H1 (cell line): ENCODE measurements around the gene GNAO1. TPM values are rescaled to one million over a fixed set of nuclear protein-coding genes. Genes with fewer than 3 reads are reported as not detected.
"Not testable (repeated sequence)": the region's sequence is repeated elsewhere in the genome, so short reads cannot be mapped to it uniquely, and the experiment has no call there.

Experiments
- CTCF ChIA-PET: fragments of 300-600 bp; sonication (Branson Sonifier 250); formaldehyde crosslinking; loops from one replicate; lab custom pipeline; 2021; ENCODE audit not compliant: partially characterized antibody; lab: Charles Lee
- POLR2A ChIA-PET: fragments of 300-600 bp; sonication (Branson Sonifier 250); formaldehyde crosslinking; loops from one replicate; lab custom pipeline; 2021; ENCODE audit warnings: inconsistent platforms; ENCODE audit not compliant: partially characterized antibody; lab: Charles Lee
- DNase-seq, 2 experiments: peaks; one replicate each; pipeline versions ENCODE4 v3.0.0 to v3.0.0-alpha.2; 2010 to 2022; ENCODE audit warnings: low spot score in 2 of 2, low read depth in 1 of 2, mixed read lengths in 1 of 2
- FAIRE-seq: peaks from 2 replicates; lab custom pipeline; 2011; peaks lifted over from hg19 to GRCh38; lab: Jason Lieb, UNC
- H2AFZ ChIP-seq: 2 replicates; pipeline ENCODE4 v1.8.1; 2012; ENCODE audit warnings: low read length, inconsistent platforms
- H2AK5ac ChIP-seq: 2 replicates; pipeline ENCODE4 v1.6.1; 2013; ENCODE audit warnings: low read depth, low read length
- H2BK120ac ChIP-seq: replicated peaks from 2 replicates; pipeline ENCODE3; 2013; ENCODE audit warnings: low read depth, low read length, inconsistent platforms
- H2BK12ac ChIP-seq: 2 replicates; pipeline ENCODE4 v1.6.1; 2013; ENCODE audit warnings: low read depth, low read length
- H2BK15ac ChIP-seq: 2 replicates; pipeline ENCODE4 v1.6.1; 2013; ENCODE audit warnings: low read length
- H2BK20ac ChIP-seq: 2 replicates; pipeline ENCODE4 v1.6.1; 2013; ENCODE audit warnings: low read length
- H2BK5ac ChIP-seq: 2 replicates; pipeline ENCODE4 v1.6.1; 2013; ENCODE audit warnings: low read depth, low read length
- H3K14ac ChIP-seq: 2 replicates; pipeline ENCODE4 v1.6.1; 2013; ENCODE audit warnings: inconsistent platforms; ENCODE audit not compliant: insufficient read length
- H3K18ac ChIP-seq: 2 replicates; pipeline ENCODE4 v1.6.1; 2013; ENCODE audit warnings: low read length; ENCODE audit errors: extremely low read depth
- H3K23ac ChIP-seq: 2 replicates; pipeline ENCODE4 v1.6.1; 2013; ENCODE audit warnings: inconsistent platforms; ENCODE audit not compliant: insufficient read length
- H3K23me2 ChIP-seq: 2 replicates; pipeline ENCODE4 v1.6.1; 2013; ENCODE audit warnings: low read depth, low read length
- H3K27ac ChIP-seq: 2 replicates; pipeline ENCODE4 v1.6.1; 2011; ENCODE audit warnings: low read depth, low read length, inconsistent platforms
- H3K27me3 ChIP-seq, 4 experiments: replicated peaks in 1 of 4; 1 replicate in 1 of 4; 2 replicates in 3 of 4; pipeline versions ENCODE4 v1.6.1 to v1.8.1; 2011 to 2013; ENCODE audit warnings: low read length in 3 of 4, mild to moderate bottlenecking in 3 of 4, inconsistent platforms in 2 of 4, mixed read lengths in 2 of 4, moderate library complexity in 1 of 4; ENCODE audit not compliant: control insufficient read depth in 3 of 4, insufficient read depth in 3 of 4; ENCODE audit errors: extremely low read depth in 1 of 4
- H3K36me3 ChIP-seq, 4 experiments: 2 replicates each; pipeline versions ENCODE4 v1.6.1 to v1.8.1; 2011 to 2013; ENCODE audit warnings: mild to moderate bottlenecking in 4 of 4, low read length in 3 of 4, moderate library complexity in 2 of 4, control low read depth in 1 of 4, inconsistent platforms in 1 of 4; ENCODE audit not compliant: insufficient read depth in 4 of 4, control insufficient read depth in 2 of 4
- H3K4ac ChIP-seq: replicated peaks from 2 replicates; pipeline ENCODE3; 2013; ENCODE audit warnings: low read length, low read depth, mixed read lengths, inconsistent platforms; ENCODE audit not compliant: insufficient read length
- H3K4me1 ChIP-seq, 4 experiments: replicated peaks in 1 of 4; 1 replicate in 1 of 4; 2 replicates in 3 of 4; pipeline versions ENCODE4 v1.6.1 to v1.8.1; 2011 to 2013; ENCODE audit warnings: low read length in 3 of 4, inconsistent platforms in 2 of 4, mixed read lengths in 1 of 4; ENCODE audit not compliant: insufficient read depth in 4 of 4, control insufficient read depth in 3 of 4
- H3K4me2 ChIP-seq, 2 experiments: 2 replicates each; pipeline versions ENCODE4 v1.6.1 to v1.8.1; 2011 to 2013; ENCODE audit warnings: low read depth in 2 of 2, low read length in 2 of 2, control low read depth in 1 of 2, inconsistent platforms in 1 of 2, mild to moderate bottlenecking in 1 of 2; ENCODE audit not compliant: insufficient read depth in 1 of 2
- H3K4me3 ChIP-seq, 4 experiments: fragments of 200-600, 300-600 bp in 1 of 4; sonication (generic), shearing (Covaris generic), sonication (Bioruptor Twin) in 1 of 4; 2 replicates each; pipeline versions ENCODE4 v1.5.1 to v1.8.1; 2011 to 2016; ENCODE audit warnings: low read length in 4 of 4, low read depth in 3 of 4, control low read depth in 2 of 4, inconsistent platforms in 2 of 4, mild to moderate bottlenecking in 2 of 4, mixed read lengths in 1 of 4, moderate library complexity in 1 of 4; ENCODE audit not compliant: insufficient read depth in 2 of 4; ENCODE audit errors: extremely low read depth in 1 of 4
- H3K56ac ChIP-seq: replicated peaks from 2 replicates; pipeline ENCODE3; 2013; ENCODE audit warnings: low read depth, mild to moderate bottlenecking, mixed read lengths, low read length, inconsistent platforms; ENCODE audit not compliant: insufficient read length
- H3K79me1 ChIP-seq: 2 replicates; pipeline ENCODE4 v1.6.1; 2013; ENCODE audit warnings: low read depth, low read length, control low read depth
- H3K79me2 ChIP-seq, 2 experiments: 2 replicates each; pipeline versions ENCODE4 v1.6.1 to v1.8.1; 2012 to 2013; ENCODE audit warnings: low read length in 2 of 2, mild to moderate bottlenecking in 2 of 2, inconsistent platforms in 1 of 2; ENCODE audit not compliant: insufficient read depth in 2 of 2, control insufficient read depth in 1 of 2
- H3K9ac ChIP-seq, 4 experiments: replicated peaks in 1 of 4; 1 replicate in 1 of 4; 2 replicates in 3 of 4; pipeline versions ENCODE4 v1.6.1 to v1.8.1; 2011 to 2013; ENCODE audit warnings: low read depth in 3 of 4, low read length in 3 of 4, control low read depth in 2 of 4, mild to moderate bottlenecking in 2 of 4, moderate library complexity in 2 of 4, inconsistent platforms in 1 of 4; ENCODE audit errors: extremely low read depth in 1 of 4
- H3K9me3 ChIP-seq, 2 experiments: 2 replicates each; pipeline versions ENCODE4 v1.6.1 to v1.8.1; 2012 to 2013; ENCODE audit warnings: mild to moderate bottlenecking in 2 of 2, moderate library complexity in 2 of 2, control low read depth in 1 of 2, inconsistent platforms in 1 of 2, low read depth in 1 of 2, low read length in 1 of 2, mixed read lengths in 1 of 2; ENCODE audit not compliant: insufficient read depth in 2 of 2
- H4K20me1 ChIP-seq, 2 experiments: replicated peaks in 1 of 2; 2 replicates each; pipeline versions ENCODE3 to v1.8.1; 2011 to 2013; ENCODE audit warnings: inconsistent platforms in 2 of 2, low read length in 2 of 2, mild to moderate bottlenecking in 1 of 2; ENCODE audit not compliant: insufficient read depth in 2 of 2, control insufficient read depth in 1 of 2
- H4K5ac ChIP-seq: 2 replicates; pipeline ENCODE4 v1.6.1; 2013; ENCODE audit warnings: low read length, low read depth, mixed read lengths, inconsistent platforms; ENCODE audit not compliant: insufficient read length
- H4K8ac ChIP-seq: 2 replicates; pipeline ENCODE4 v1.8.0; 2013; ENCODE audit warnings: mild to moderate bottlenecking, moderate library complexity, low read length, inconsistent platforms; ENCODE audit not compliant: insufficient read depth; ENCODE audit errors: extremely low read depth
- H4K91ac ChIP-seq: replicated peaks from 2 replicates; pipeline ENCODE3; 2013; ENCODE audit warnings: low read length, mixed read lengths, inconsistent platforms; ENCODE audit not compliant: insufficient read length
- WGBS, 2 experiments: shearing (Covaris generic) in 1 of 2; methylation state at CpG; one replicate each; pipeline versions ENCODE4 v1.1.6 to v1.1.7; 2013 to 2015; ENCODE audit warnings: low lambda C conversion rate in 2 of 2, mixed read lengths in 2 of 2, inconsistent platforms in 1 of 2, low coverage in 1 of 2, missing lambda C conversion rate in 1 of 2; ENCODE audit not compliant: insufficient replicate concordance in 2 of 2, insufficient coverage in 1 of 2, insufficient read length in 1 of 2; ENCODE audit errors: extremely low coverage in 1 of 2, missing lambda C conversion rate in 1 of 2; 5-methylcytosine and 5-hydroxymethylcytosine counted together
- polyA plus RNA-seq, 7 experiments: library from polyadenylated mRNA; depleted of rRNA in 3 of 7; stranded (reverse) in 5 of 7; unstranded in 2 of 7; fragments of >200 nt in 5 of 7; fragments of 200-250 nt in 2 of 7; gene quantifications; 1 replicate in 5 of 7; 2 replicates in 1 of 7; 4 replicates in 1 of 7; pipeline versions ENCODE4 v1.2.1 to v1.2.3, GENCODE V29; 2011 to 2013; ENCODE audit warnings: missing spikeins in 2 of 7, mixed read lengths in 2 of 7
- total RNA-seq: library from RNA; stranded (reverse); fragmentation: NEBNext Ultra II Directional; extraction: Animal tissue kit (Norgen Biotek cat#: 25700); gene quantifications from 2 replicates; pipeline ENCODE4 v1.2.1, GENCODE V29; 2021

Gene GNAO1
- total and polyA plus RNA-seq, 2 of the 8 experiments (the other 6 are each of a cell fraction or from before 2014, with no cell fraction given), result 6.7 to 34.4 TPM

DNA sequence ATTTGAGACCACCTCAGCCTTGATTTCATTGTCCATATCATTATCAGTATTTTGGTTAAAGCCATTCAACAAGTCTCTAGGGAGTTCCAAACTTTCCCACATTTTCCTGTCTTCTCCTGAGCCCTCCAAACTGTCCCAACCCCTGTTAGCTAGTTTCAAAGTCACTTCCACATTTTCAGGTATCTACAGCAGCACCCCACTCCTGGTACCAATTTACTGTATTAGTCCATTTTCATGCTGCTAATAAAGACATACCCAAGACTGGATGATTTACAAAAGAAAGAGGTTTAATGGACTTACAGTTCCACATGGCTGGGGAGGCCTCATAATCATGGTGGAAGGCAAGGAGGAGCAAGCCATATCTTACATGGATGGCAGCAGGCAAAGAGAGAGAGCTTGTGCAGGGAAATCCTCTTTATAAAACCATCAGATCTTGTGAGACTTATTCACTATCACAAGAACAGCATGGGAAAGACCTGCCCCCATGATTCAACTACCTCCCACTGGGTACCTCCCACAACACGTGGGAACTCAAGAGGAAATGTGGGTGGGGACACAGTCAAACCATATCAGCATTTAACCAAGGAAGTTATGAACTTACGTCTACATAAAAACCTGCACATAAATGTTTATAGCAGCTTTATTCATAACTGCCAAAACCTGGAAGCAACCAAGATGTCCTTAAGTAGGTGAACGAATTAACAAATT lies 189.6 kb downstream of the GNAO1 start:
- H3K14ac ChIP-seq, H2BK120ac ChIP-seq, DNase-seq, H3K4me2 ChIP-seq, POLR2A ChIA-PET, H2BK5ac ChIP-seq, H3K27me3 ChIP-seq, H4K8ac ChIP-seq, H3K18ac ChIP-seq, H3K23ac ChIP-seq, H2BK15ac ChIP-seq, H3K79me1 ChIP-seq, H2BK12ac ChIP-seq, H2AFZ ChIP-seq, H3K56ac ChIP-seq, FAIRE-seq, H3K23me2 ChIP-seq, H3K27ac ChIP-seq, H3K4me3 ChIP-seq, H4K5ac ChIP-seq, H3K9ac ChIP-seq, H3K4ac ChIP-seq, H3K4me1 ChIP-seq, H4K20me1 ChIP-seq, H2BK20ac ChIP-seq, H3K79me2 ChIP-seq, H2AK5ac ChIP-seq, H4K91ac ChIP-seq: not testable (repeated sequence)
- WGBS, 2 experiments, result 89% methylated on average over 3 of the region's 3 CpGs; no CpG with 5 or more reads in 1 of the 2 experiments
- CTCF ChIA-PET, result interaction anchor here (1.8 kb wide), 1 partner anchor 25 kb away, joined by 6 read pairs; no protein-coding TSS in a partner anchor
- H3K36me3 ChIP-seq, result peaks cover 0 to 24% (median 5%) of the 10 kb centered on the region in 4 experiments; a peak in 4 of 8 replicates
- H3K9me3 ChIP-seq, result peaks cover 9 to 20% of the 10 kb centered on the region in 2 experiments
